Body of pancreas (tissue), 4 donors: ENCODE results near the gene RBM47.

Experiments
- POLR2A ChIP-seq, 3 donors: fragments of 450-650 bp; IDR thresholded peaks; one replicate each; pipeline ENCODE4 v1.6.1; 2016; ENCODE audit warnings: antibody characterized with exemption in 3 of 3, mild to moderate bottlenecking in 2 of 3
- TF ChIP-seq, protein P1 (sequence below), 7 experiments: fragments of 450-650 bp in 4 of 7; fragments of 200-600 bp in 3 of 7; sonication (generic) in 3 of 7; IDR thresholded peaks; one replicate each; pipeline ENCODE4 v1.5.1; 2016 to 2019; ENCODE audit warnings: antibody characterized with exemption in 7 of 7

DNA sequence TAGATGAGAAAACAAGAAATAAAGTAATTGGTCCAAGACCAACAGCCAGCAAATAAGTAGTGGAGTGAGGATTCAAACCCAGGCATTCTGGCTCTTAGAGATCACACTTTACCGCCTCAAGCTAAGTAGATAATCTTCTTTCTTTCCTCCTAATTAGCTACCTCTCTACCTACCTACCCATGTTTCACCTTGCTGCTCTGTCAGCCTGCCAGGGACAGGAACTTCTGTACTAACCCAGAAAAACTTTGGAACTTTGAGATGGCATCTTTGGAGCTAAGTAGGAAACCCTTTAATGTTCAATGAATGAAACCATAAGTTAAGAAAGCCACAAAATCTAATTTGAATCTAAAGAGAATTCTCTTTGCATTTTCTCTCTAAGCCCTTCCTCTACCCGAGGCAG is 149.4 kb downstream of the RBM47 start:
- TF ChIP-seq, protein P1, sequence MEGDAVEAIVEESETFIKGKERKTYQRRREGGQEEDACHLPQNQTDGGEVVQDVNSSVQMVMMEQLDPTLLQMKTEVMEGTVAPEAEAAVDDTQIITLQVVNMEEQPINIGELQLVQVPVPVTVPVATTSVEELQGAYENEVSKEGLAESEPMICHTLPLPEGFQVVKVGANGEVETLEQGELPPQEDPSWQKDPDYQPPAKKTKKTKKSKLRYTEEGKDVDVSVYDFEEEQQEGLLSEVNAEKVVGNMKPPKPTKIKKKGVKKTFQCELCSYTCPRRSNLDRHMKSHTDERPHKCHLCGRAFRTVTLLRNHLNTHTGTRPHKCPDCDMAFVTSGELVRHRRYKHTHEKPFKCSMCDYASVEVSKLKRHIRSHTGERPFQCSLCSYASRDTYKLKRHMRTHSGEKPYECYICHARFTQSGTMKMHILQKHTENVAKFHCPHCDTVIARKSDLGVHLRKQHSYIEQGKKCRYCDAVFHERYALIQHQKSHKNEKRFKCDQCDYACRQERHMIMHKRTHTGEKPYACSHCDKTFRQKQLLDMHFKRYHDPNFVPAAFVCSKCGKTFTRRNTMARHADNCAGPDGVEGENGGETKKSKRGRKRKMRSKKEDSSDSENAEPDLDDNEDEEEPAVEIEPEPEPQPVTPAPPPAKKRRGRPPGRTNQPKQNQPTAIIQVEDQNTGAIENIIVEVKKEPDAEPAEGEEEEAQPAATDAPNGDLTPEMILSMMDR (IDR thresholded peaks at IDR 0.05) = no peak
- TF ChIP-seq POLR2A (IDR thresholded peaks at IDR 0.05) = no peak
